Measurements from ENCODE around the gene SPAG17.

The SPAG17 gene

GRCh38 chr1:118185084-118185832 lies at the start of gene SPAG17:
SPAG17 (minus strand) TSS chr1:118185228; CDS start chr1:118185157, 71 bp downstream.
- peak; percentile 61 for DNase-seq (ENCODE audit: low spot score)

GRCh38 chr1:118225471-118225870 lies 40.4 kb upstream of the SPAG17 start:
- no peak for DNase-seq (ENCODE audit: low spot score)

- DNase-seq (ENCODE audit: low spot score) = peak; percentile 70
Observed at GRCh38 chr1:118223426-118223825, 38.4 kb upstream of the SPAG17 start.

- no peak for DNase-seq (ENCODE audit: low spot score)
Observed at GRCh38 chr1:118219438-118219837, 34.4 kb upstream of the SPAG17 start.

GRCh38 chr1:118217141-118217838 lies 32.3 kb upstream of the SPAG17 start:
- peak; percentile 12 for DNase-seq (ENCODE audit: low spot score)

GRCh38 chr1:118214866-118215265 lies 29.8 kb upstream of the SPAG17 start:
- no peak for DNase-seq (ENCODE audit: low spot score)

- no peak for DNase-seq (ENCODE audit: low spot score)
Observed at GRCh38 chr1:118210723-118211110, 25.7 kb upstream of the SPAG17 start.

- DNase-seq (ENCODE audit: low spot score) = no peak
Observed at GRCh38 chr1:118210051-118210722, 25.2 kb upstream of the SPAG17 start.

- no peak for DNase-seq (ENCODE audit: low spot score)
Observed at GRCh38 chr1:118209648-118210047, 24.6 kb upstream of the SPAG17 start.

- DNase-seq (ENCODE audit: low spot score) = no peak
Observed at GRCh38 chr1:118206966-118207365, 21.9 kb upstream of the SPAG17 start.

GRCh38 chr1:118204648-118205047 lies 19.6 kb upstream of the SPAG17 start:
- DNase-seq (ENCODE audit: low spot score) = peak; percentile 14

- DNase-seq (ENCODE audit: low spot score) = peak; percentile 52
Observed at GRCh38 chr1:118204105-118204504, 19.1 kb upstream of the SPAG17 start.

GRCh38 chr1:118202076-118202608 lies 17.1 kb upstream of the SPAG17 start:
- no peak for DNase-seq (ENCODE audit: low spot score)

- DNase-seq (ENCODE audit: low spot score) = no peak
Observed at GRCh38 chr1:118201524-118201923, 16.5 kb upstream of the SPAG17 start.

GRCh38 chr1:118200836-118201235 lies 15.8 kb upstream of the SPAG17 start:
- no peak for DNase-seq (ENCODE audit: low spot score)

GRCh38 chr1:118190561-118190960 lies 5.5 kb upstream of the SPAG17 start:
- DNase-seq (ENCODE audit: low spot score) = no peak

GRCh38 chr1:118189564-118189963 lies 4.5 kb upstream of the SPAG17 start:
- no peak for DNase-seq (ENCODE audit: low spot score)

GRCh38 chr1:118188411-118188810 lies 3.4 kb upstream of the SPAG17 start:
- DNase-seq (ENCODE audit: low spot score) = no peak

GRCh38 chr1:118186026-118186425 lies 998 bp upstream of the SPAG17 start:
- no peak for DNase-seq (ENCODE audit: low spot score)

- no peak for DNase-seq (ENCODE audit: low spot score)
Observed at GRCh38 chr1:118184739-118185083, 317 bp downstream of the SPAG17 start.

- DNase-seq (ENCODE audit: low spot score) = no peak
Observed at GRCh38 chr1:118183586-118183985, 1.4 kb downstream of the SPAG17 start.

GRCh38 chr1:118177998-118178397 lies 7.0 kb downstream of the SPAG17 start:
- no peak for DNase-seq (ENCODE audit: low spot score)

- DNase-seq (ENCODE audit: low spot score) = no peak
Observed at GRCh38 chr1:118169016-118169415, 16.0 kb downstream of the SPAG17 start.
